Skeletal muscle cell (primary cell): ENCODE data around the gene FBXL13.
"Not testable (repeated sequence)": the region's sequence is repeated elsewhere in the genome, so short reads cannot be mapped to it uniquely, and the experiment has no call there.

Experiments
- DNase-seq: peaks from one replicate; pipeline ENCODE4 v3.0.0-alpha.2; 2010; ENCODE audit warnings: low read depth
- H3K4me3 ChIP-seq: 2 replicates; pipeline ENCODE4 v1.5.1; 2011; ENCODE audit warnings: low read depth, mild to moderate bottlenecking, control low read depth, low read length, moderate library complexity

Gene FBXL13

GRCh38 chr7:103034318-103034717, 40.3 kb downstream of the FBXL13 start:
- not testable (repeated sequence) for H3K4me3 ChIP-seq, DNase-seq

GRCh38 chr7:103031781-103032180, 42.8 kb downstream of the FBXL13 start:
- no peak overlapping the region for H3K4me3 ChIP-seq
- no peak for DNase-seq

GRCh38 chr7:103031024-103031423, 43.6 kb downstream of the FBXL13 start:
- no peak for DNase-seq
- H3K4me3 ChIP-seq = no peak overlapping the region

GRCh38 chr7:103025341-103025740, 49.3 kb downstream of the FBXL13 start:
- no peak overlapping the region for H3K4me3 ChIP-seq
- DNase-seq = no peak

GRCh38 chr7:103023578-103023977, 51.0 kb downstream of the FBXL13 start:
- not testable (repeated sequence) for DNase-seq, H3K4me3 ChIP-seq

- DNase-seq, H3K4me3 ChIP-seq: not testable (repeated sequence)
Measured at GRCh38 chr7:103021490-103021889, 53.1 kb downstream of the FBXL13 start.

GRCh38 chr7:103020876-103021275, 53.7 kb downstream of the FBXL13 start:
- H3K4me3 ChIP-seq, DNase-seq: not testable (repeated sequence)

- DNase-seq, H3K4me3 ChIP-seq: not testable (repeated sequence)
Measured at GRCh38 chr7:103018295-103018694, 56.3 kb downstream of the FBXL13 start.

GRCh38 chr7:103011650-103012049, 62.9 kb downstream of the FBXL13 start:
- no peak overlapping the region for H3K4me3 ChIP-seq
- no peak for DNase-seq

GRCh38 chr7:103010211-103010610, 64.4 kb downstream of the FBXL13 start:
- DNase-seq = no peak
- no peak overlapping the region for H3K4me3 ChIP-seq

- H3K4me3 ChIP-seq = no peak overlapping the region
- no peak for DNase-seq
Measured at GRCh38 chr7:103009466-103010185, 65.0 kb downstream of the FBXL13 start.

GRCh38 chr7:103003004-103003403, 71.6 kb downstream of the FBXL13 start:
- no peak for DNase-seq
- no peak overlapping the region for H3K4me3 ChIP-seq

- no peak overlapping the region for H3K4me3 ChIP-seq
- no peak for DNase-seq
Measured at GRCh38 chr7:103001210-103001609, 73.4 kb downstream of the FBXL13 start.

- no peak overlapping the region for H3K4me3 ChIP-seq
- DNase-seq = no peak
Measured at GRCh38 chr7:102996957-102997356, 77.6 kb downstream of the FBXL13 start.

GRCh38 chr7:102995609-102996008, 79.0 kb downstream of the FBXL13 start:
- not testable (repeated sequence) for H3K4me3 ChIP-seq, DNase-seq

GRCh38 chr7:102994567-102994966, 80.0 kb downstream of the FBXL13 start:
- no peak for DNase-seq
- no peak overlapping the region for H3K4me3 ChIP-seq

GRCh38 chr7:102993718-102994029, 80.9 kb downstream of the FBXL13 start:
- DNase-seq = no peak
- H3K4me3 ChIP-seq = no peak overlapping the region

GRCh38 chr7:102992938-102993717, 81.5 kb downstream of the FBXL13 start:
- DNase-seq = peak; percentile 58
- H3K4me3 ChIP-seq = no peak overlapping the region

- no peak for DNase-seq
- H3K4me3 ChIP-seq = no peak overlapping the region
Measured at GRCh38 chr7:102992509-102992937, 82.1 kb downstream of the FBXL13 start.

- DNase-seq = peak; percentile 95
- no peak overlapping the region for H3K4me3 ChIP-seq
Measured at GRCh38 chr7:102991540-102992214, 82.9 kb downstream of the FBXL13 start.
